GM18508 (cell line): ENCODE data around the gene PARD3.
A peak's percentile ranks its signal among the peaks of the same experiment; 100 is the strongest.

Source experiments
- ATAC-seq: cut with Tn5 transposase; IDR thresholded peaks from one replicate; pipeline ENCODE4 v1.9.1; 2021; ENCODE audit warnings: moderate number of reproducible peaks; ENCODE audit not compliant: insufficient read depth, unreplicated experiment

PARD3 gene

GRCh38 chr10:34826221-34826620 lies 11.1 kb upstream of the PARD3 start:
- no peak for ATAC-seq

- ATAC-seq, result no peak
Observed at GRCh38 chr10:34825414-34825813, 10.3 kb upstream of the PARD3 start.

GRCh38 chr10:34824870-34825269 lies 9.8 kb upstream of the PARD3 start:
- ATAC-seq, result no peak

- ATAC-seq, result no peak
Observed at GRCh38 chr10:34821587-34822585, 6.8 kb upstream of the PARD3 start.

- no peak for ATAC-seq
Observed at GRCh38 chr10:34817586-34817985, 2.5 kb upstream of the PARD3 start.

GRCh38 chr10:34817054-34817453 lies 2.0 kb upstream of the PARD3 start:
- no peak for ATAC-seq

- no peak for ATAC-seq
Observed at GRCh38 chr10:34816501-34817002, 1.5 kb upstream of the PARD3 start.

GRCh38 chr10:34816085-34816496 lies 995 bp upstream of the PARD3 start:
- ATAC-seq, result no peak

- ATAC-seq, result no peak
Observed at GRCh38 chr10:34814913-34815184, 247 bp downstream of the PARD3 start.

GRCh38 chr10:34814223-34814912 lies 728 bp downstream of the PARD3 start:
- ATAC-seq, result no peak

GRCh38 chr10:34813626-34814222 lies 1.4 kb downstream of the PARD3 start:
- ATAC-seq, result no peak

GRCh38 chr10:34812771-34813170 lies 2.3 kb downstream of the PARD3 start:
- ATAC-seq, result no peak

- no peak for ATAC-seq
Observed at GRCh38 chr10:34811968-34812514, 3.1 kb downstream of the PARD3 start.

- no peak for ATAC-seq
Observed at GRCh38 chr10:34811126-34811967, 3.7 kb downstream of the PARD3 start.

- ATAC-seq, result peak; percentile 19
Observed at GRCh38 chr10:34809796-34810195, 5.3 kb downstream of the PARD3 start.

GRCh38 chr10:34808801-34809745 lies 6.0 kb downstream of the PARD3 start:
- ATAC-seq, result peak; percentile 35

- no peak for ATAC-seq
Observed at GRCh38 chr10:34808336-34808735, 6.8 kb downstream of the PARD3 start.

- ATAC-seq, result no peak
Observed at GRCh38 chr10:34804306-34804705, 10.8 kb downstream of the PARD3 start.

- ATAC-seq, result no peak
Observed at GRCh38 chr10:34802692-34803091, 12.4 kb downstream of the PARD3 start.
